Astrocyte (in vitro differentiated cells and primary cell): ENCODE data around the gene IL16. TPM values are rescaled to one million over a fixed set of nuclear protein-coding genes. Genes with fewer than 3 reads are reported as not detected.

Source experiments
- DNase-seq: peaks from one replicate; pipeline ENCODE4 v3.0.0-alpha.2; 2010; ENCODE audit warnings: low read depth
- FAIRE-seq: peaks from 2 replicates; lab custom pipeline; 2011; peaks lifted over from hg19 to GRCh38; lab: Jason Lieb, UNC
- H2AFZ ChIP-seq: 2 replicates; pipeline ENCODE4 v1.6.0; 2012; ENCODE audit warnings: low read depth, low read length, inconsistent platforms
- H3K27ac ChIP-seq: 2 replicates; pipeline ENCODE4 v1.5.1; 2011; ENCODE audit warnings: low read depth, low read length, inconsistent platforms
- H3K27me3 ChIP-seq: 2 replicates; pipeline ENCODE4 v1.6.0; 2011; ENCODE audit warnings: low read length, inconsistent platforms; ENCODE audit not compliant: insufficient read depth
- H3K36me3 ChIP-seq: 2 replicates; pipeline ENCODE4 v1.5.1; 2011; ENCODE audit warnings: low read length, inconsistent platforms; ENCODE audit not compliant: insufficient read depth
- H3K4me1 ChIP-seq: 2 replicates; pipeline ENCODE4 v1.5.1; 2011; ENCODE audit warnings: low read length, inconsistent platforms; ENCODE audit not compliant: insufficient read depth
- H3K4me2 ChIP-seq: 2 replicates; pipeline ENCODE4 v1.6.0; 2012; ENCODE audit warnings: low read length, inconsistent platforms
- H3K4me3 ChIP-seq: 2 replicates; pipeline ENCODE4 v1.5.1; 2011; ENCODE audit warnings: low read depth, mild to moderate bottlenecking, low read length, inconsistent platforms; ENCODE audit not compliant: insufficient read depth
- H3K79me2 ChIP-seq: 2 replicates; pipeline ENCODE4 v1.6.0; 2012; ENCODE audit warnings: mild to moderate bottlenecking, low read length, inconsistent platforms; ENCODE audit not compliant: insufficient read depth
- H3K9ac ChIP-seq: 2 replicates; pipeline ENCODE4 v1.6.0; 2012; ENCODE audit warnings: mild to moderate bottlenecking, low read length, inconsistent platforms
- H3K9me3 ChIP-seq: 2 replicates; pipeline ENCODE4 v1.5.1; 2012; ENCODE audit warnings: low read depth, mild to moderate bottlenecking, low read length, inconsistent platforms; ENCODE audit not compliant: insufficient read depth
- H4K20me1 ChIP-seq: 2 replicates; pipeline ENCODE4 v1.6.0; 2012; ENCODE audit warnings: low read length, inconsistent platforms; ENCODE audit not compliant: insufficient read depth
- H3K27ac Mint-ChIP-seq: one replicate; pipeline ENCODE4 v1.8.0; 2021; ENCODE audit warnings: mild to moderate bottlenecking, mixed read lengths; ENCODE audit not compliant: unreplicated experiment
- H3K27me3 Mint-ChIP-seq: one replicate; pipeline ENCODE4 v1.8.0; 2021; ENCODE audit warnings: low read depth, mixed read lengths; ENCODE audit not compliant: unreplicated experiment
- H3K36me3 Mint-ChIP-seq: one replicate; pipeline ENCODE4 v1.8.0; 2021; ENCODE audit warnings: low read depth, mixed read lengths; ENCODE audit not compliant: unreplicated experiment
- H3K4me1 Mint-ChIP-seq: one replicate; pipeline ENCODE4 v1.8.0; 2021; ENCODE audit warnings: low read depth, mixed read lengths; ENCODE audit not compliant: unreplicated experiment
- H3K4me3 Mint-ChIP-seq: one replicate; pipeline ENCODE4 v1.8.0; 2021; ENCODE audit warnings: mild to moderate bottlenecking, moderate library complexity, mixed read lengths; ENCODE audit not compliant: unreplicated experiment
- H3K9me3 Mint-ChIP-seq: one replicate; pipeline ENCODE4 v1.8.0; 2021; ENCODE audit warnings: mild to moderate bottlenecking, mixed read lengths; ENCODE audit not compliant: unreplicated experiment
- EZH2 ChIP-seq: IDR thresholded peaks from 2 replicates; pipeline ENCODE4 v1.6.1; 2012; ENCODE audit warnings: mild to moderate bottlenecking, low read length, inconsistent platforms; ENCODE audit not compliant: insufficient read depth
- total RNA-seq: library from RNA; stranded (reverse); gene quantifications from 2 replicates; pipeline ENCODE4 v1.2.1, GENCODE V29; 2021
- TF ChIP-seq, protein P1 (sequence below): IDR thresholded peaks from 2 replicates; pipeline ENCODE4 v1.5.1; 2011; ENCODE audit warnings: low read depth, mild to moderate bottlenecking, inconsistent platforms, low read length, moderate library complexity; ENCODE audit not compliant: insufficient read depth

IL16 gene
- total RNA-seq, 1 donor from 2014 or later: 0.36 TPM

DNA sequence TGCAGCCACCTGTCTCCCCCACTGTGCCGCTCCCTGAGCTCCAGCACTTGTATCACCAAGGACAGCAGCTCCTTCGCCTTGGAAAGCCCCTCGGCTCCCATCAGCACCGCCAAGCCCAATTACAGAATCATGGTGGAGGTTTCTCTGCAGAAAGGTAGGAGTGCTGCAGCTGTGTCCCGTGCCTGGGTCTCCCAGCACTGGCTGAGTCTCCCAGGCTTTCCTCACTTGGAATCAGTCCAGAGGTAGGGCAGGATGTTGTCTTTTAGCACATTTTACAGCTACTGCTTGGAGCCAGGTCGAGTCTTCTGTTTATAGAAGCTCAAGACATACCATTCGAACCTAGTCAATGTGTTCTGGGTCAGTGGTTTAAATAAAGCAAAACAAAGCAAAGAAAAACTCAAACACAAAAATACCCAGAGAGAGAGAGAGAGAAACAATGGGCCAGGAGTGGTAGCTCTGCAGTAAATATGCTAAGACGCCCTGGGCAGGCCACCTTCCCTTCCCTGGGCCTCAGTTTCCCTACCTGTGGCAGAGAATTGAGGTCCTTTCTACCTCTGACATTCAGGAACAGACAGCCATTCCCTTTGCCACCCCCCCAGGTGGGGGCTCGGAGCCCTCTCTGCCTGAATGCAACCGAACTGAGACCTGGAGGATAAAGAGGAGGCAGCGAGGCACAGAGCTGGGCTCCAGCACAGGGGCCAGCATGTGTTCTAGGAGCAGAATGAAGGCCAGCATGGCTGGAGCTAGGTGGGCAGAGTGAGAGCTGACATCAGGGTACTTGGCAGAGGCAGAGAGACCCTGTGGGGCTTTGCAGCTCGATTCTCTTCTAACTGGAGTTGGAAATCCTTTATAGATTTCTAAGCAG lies 83.2 kb downstream of the IL16 start:
- Histone ChIP-seq H3K4me2 (no peak overlapping the region), H3K79me2 (no peaks in the 10 kb centered on the region), H3K9me3 (no peaks in the 10 kb centered on the region), H3K9ac (no peak overlapping the region), H3K4me3 (no peak overlapping the region), H2AFZ (no peak overlapping the region), H3K27ac (no peak overlapping the region), H3K36me3 (no peaks in the 10 kb centered on the region), H4K20me1 (no peaks in the 10 kb centered on the region), H3K4me1 (peaks cover 2% of the 10 kb centered on the region), H3K27me3 (peaks cover 41% of the 10 kb centered on the region)
- FAIRE-seq (no peak), DNase-seq (no peak)
- H3K9me3 Mint-ChIP-seq: peaks cover 5% of the 10 kb centered on the region
- H3K36me3 Mint-ChIP-seq: peaks cover 2% of the 10 kb centered on the region
- H3K4me1 Mint-ChIP-seq: peaks cover 2% of the 10 kb centered on the region
- no peak overlapping the region for H3K4me3 Mint-ChIP-seq
- H3K27ac Mint-ChIP-seq: no peak overlapping the region
- peaks cover 11% of the 10 kb centered on the region for H3K27me3 Mint-ChIP-seq
- TF ChIP-seq, protein P1, sequence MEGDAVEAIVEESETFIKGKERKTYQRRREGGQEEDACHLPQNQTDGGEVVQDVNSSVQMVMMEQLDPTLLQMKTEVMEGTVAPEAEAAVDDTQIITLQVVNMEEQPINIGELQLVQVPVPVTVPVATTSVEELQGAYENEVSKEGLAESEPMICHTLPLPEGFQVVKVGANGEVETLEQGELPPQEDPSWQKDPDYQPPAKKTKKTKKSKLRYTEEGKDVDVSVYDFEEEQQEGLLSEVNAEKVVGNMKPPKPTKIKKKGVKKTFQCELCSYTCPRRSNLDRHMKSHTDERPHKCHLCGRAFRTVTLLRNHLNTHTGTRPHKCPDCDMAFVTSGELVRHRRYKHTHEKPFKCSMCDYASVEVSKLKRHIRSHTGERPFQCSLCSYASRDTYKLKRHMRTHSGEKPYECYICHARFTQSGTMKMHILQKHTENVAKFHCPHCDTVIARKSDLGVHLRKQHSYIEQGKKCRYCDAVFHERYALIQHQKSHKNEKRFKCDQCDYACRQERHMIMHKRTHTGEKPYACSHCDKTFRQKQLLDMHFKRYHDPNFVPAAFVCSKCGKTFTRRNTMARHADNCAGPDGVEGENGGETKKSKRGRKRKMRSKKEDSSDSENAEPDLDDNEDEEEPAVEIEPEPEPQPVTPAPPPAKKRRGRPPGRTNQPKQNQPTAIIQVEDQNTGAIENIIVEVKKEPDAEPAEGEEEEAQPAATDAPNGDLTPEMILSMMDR: no peak
- TF ChIP-seq EZH2: no peak

DNA sequence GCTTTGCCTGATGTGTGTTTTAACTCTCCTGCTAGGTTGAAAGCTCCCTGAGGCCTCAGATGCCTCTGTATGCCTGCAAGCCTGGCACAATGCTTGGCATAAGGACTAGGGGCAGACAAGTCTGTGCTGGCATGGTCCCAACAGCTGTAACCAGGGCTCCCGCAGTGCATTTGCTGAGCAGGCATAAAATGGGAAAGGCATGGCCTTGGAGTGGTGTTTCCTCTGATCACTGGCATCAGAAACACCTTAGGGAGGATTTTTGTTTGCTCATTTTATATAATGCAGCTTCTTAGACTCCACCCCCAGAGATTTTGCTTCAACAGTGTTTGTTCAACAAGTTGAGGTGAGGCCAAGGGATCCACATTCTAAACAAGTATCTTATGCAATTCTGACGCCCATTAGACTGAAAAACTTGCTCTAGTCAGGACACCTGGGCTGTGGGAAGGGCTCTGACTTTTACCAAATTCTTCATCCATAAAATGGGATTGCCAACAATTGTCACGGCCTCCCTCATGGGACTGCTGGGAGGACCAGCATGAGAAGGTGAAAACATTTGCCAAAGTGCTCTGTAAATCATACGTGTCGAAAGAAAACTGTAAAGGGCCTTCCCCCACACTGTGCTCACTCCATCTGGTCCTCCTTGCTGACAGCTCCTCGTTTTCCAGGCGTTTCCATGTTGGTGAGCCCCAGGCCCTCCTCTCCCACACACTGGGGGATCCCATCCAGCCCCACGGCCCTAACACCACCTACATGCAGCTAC lies 84.2 kb downstream of the IL16 start:
- FAIRE-seq (no peak), DNase-seq (no peak)
- Histone ChIP-seq H3K4me1 (peaks cover 2% of the 10 kb centered on the region), H3K27me3 (peaks cover 47% of the 10 kb centered on the region), H3K9ac (no peak overlapping the region), H4K20me1 (no peaks in the 10 kb centered on the region), H3K27ac (no peak overlapping the region), H2AFZ (no peak overlapping the region), H3K4me3 (no peak overlapping the region), H3K36me3 (no peaks in the 10 kb centered on the region), H3K9me3 (no peaks in the 10 kb centered on the region), H3K79me2 (no peaks in the 10 kb centered on the region), H3K4me2 (no peak overlapping the region)
- Mint-ChIP-seq H3K36me3 (peaks cover 2% of the 10 kb centered on the region), H3K27ac (no peak overlapping the region), H3K4me1 (no peaks in the 10 kb centered on the region), H3K27me3 (peaks cover 19% of the 10 kb centered on the region), H3K9me3 (peaks cover 5% of the 10 kb centered on the region), H3K4me3 (no peak overlapping the region)
- TF ChIP-seq, protein P1: no peak
- no peak for TF ChIP-seq EZH2
